ENCODE results near the gene TBX21. TPM values are rescaled to one million over a fixed set of nuclear protein-coding genes. Genes with fewer than 3 reads are reported as not detected.

TBX21 gene
- total RNA-seq, 1 experiment from 2014 or later: not detected

- POLR2A ChIA-PET (ENCODE audit: unreplicated experiment): no interaction called here
- no peaks in the 10 kb centered on the region for H3K9me2 ChIP-seq (replicated peaks; ENCODE audit: low read length)
- intact Hi-C loops (cut with micrococcal nuclease): no loop called here
Observed at GRCh38 chr17:47712330-47713023, 20.6 kb upstream of the TBX21 start.

GRCh38 chr17:47713980-47714700 is 18.9 kb upstream of the TBX21 start:
- no peaks in the 10 kb centered on the region for H3F3A ChIP-seq (ENCODE audit: low read length, unreplicated experiment)
- DNase-seq (no peak), ATAC-seq (no peak)
- H3K27me3 ChIP-seq (ENCODE audit: low read length): peaks cover 10% of the 10 kb centered on the region; the same call in 1 of the 2 replicates
- intact Hi-C loops (cut with micrococcal nuclease): no loop called here
- no peak overlapping the region for H3K9ac ChIP-seq (ENCODE audit: low read length)
- H3K9me3 ChIP-seq (ENCODE audit: low read length): no peaks in the 10 kb centered on the region
- H3K4me2 ChIP-seq (ENCODE audit: low read length): no peak overlapping the region
- no TSS peak for BruUV-seq (replicated peaks)
- POLR2A ChIA-PET (ENCODE audit: unreplicated experiment): no interaction called here
- no peaks in the 10 kb centered on the region for H3K36me3 ChIP-seq (ENCODE audit: low read depth, low read length)
- CTCF ChIA-PET: no interaction called here
- no peak overlapping the region for H2AFZ ChIP-seq (ENCODE audit: low read length)
- H3K79me2 ChIP-seq (ENCODE audit: low read length): no peaks in the 10 kb centered on the region
- no peak overlapping the region for H3K27ac ChIP-seq (ENCODE audit: low read length)
- no peaks in the 10 kb centered on the region for H3K9me2 ChIP-seq (replicated peaks; ENCODE audit: low read length)
- no peaks in the 10 kb centered on the region for H4K20me1 ChIP-seq (ENCODE audit: low read length)
- no peak overlapping the region for H3K4me3 ChIP-seq (ENCODE audit: low read length)
- TF ChIP-seq EZH2phosphoT487 (IDR thresholded peaks at IDR 0.05; ENCODE audit: borderline replicate concordance, low read length): no peak
- no peak for TF ChIP-seq CTCF (conservative IDR thresholded peaks at IDR 0.05; ENCODE audit: low read depth, low read length)
- no peak for TF ChIP-seq EZH2 (IDR thresholded peaks at IDR 0.05; ENCODE audit: low read length, unreplicated experiment)
- H3K4me1 ChIP-seq (ENCODE audit: insufficient read depth, low read length): peaks cover 15% of the 10 kb centered on the region

More at GRCh38 chr17:47712330-47713023, 20.6 kb upstream of the TBX21 start:
- Histone ChIP-seq H2AFZ (ENCODE audit: low read length) (no peak overlapping the region), H3K9ac (ENCODE audit: low read length) (no peak overlapping the region), H3K27me3 (ENCODE audit: low read length) (peaks cover 10% of the 10 kb centered on the region; the same call in 1 of the 2 replicates), H3K27ac (ENCODE audit: low read length) (no peak overlapping the region), H4K20me1 (ENCODE audit: low read length) (no peaks in the 10 kb centered on the region), H3K79me2 (ENCODE audit: low read length) (no peaks in the 10 kb centered on the region), H3F3A (ENCODE audit: low read length, unreplicated experiment) (no peaks in the 10 kb centered on the region), H3K4me2 (ENCODE audit: low read length) (no peak overlapping the region), H3K36me3 (ENCODE audit: low read depth, low read length) (no peaks in the 10 kb centered on the region), H3K9me3 (ENCODE audit: low read length) (no peaks in the 10 kb centered on the region), H3K4me1 (ENCODE audit: insufficient read depth, low read length) (no peaks in the 10 kb centered on the region), H3K4me3 (ENCODE audit: low read length) (no peak overlapping the region)
- DNase-seq: no peak
- no peak for TF ChIP-seq CTCF (conservative IDR thresholded peaks at IDR 0.05; ENCODE audit: low read depth, low read length)
- no peak for TF ChIP-seq EZH2phosphoT487 (IDR thresholded peaks at IDR 0.05; ENCODE audit: borderline replicate concordance, low read length)
- no peak for TF ChIP-seq EZH2 (IDR thresholded peaks at IDR 0.05; ENCODE audit: low read length, unreplicated experiment)
- BruUV-seq (replicated peaks): no TSS peak
- ATAC-seq: no peak
- CTCF ChIA-PET: no interaction called here
